Measurements from ENCODE around the gene ZNRF4. TPM values are rescaled to one million over a fixed set of nuclear protein-coding genes. Genes with fewer than 3 reads are reported as not detected.
"Not testable (repeated sequence)": the region's sequence is repeated elsewhere in the genome, so short reads cannot be mapped to it uniquely, and the experiment has no call there.

Gene ZNRF4
- total RNA-seq, 2 experiments from 2014 or later = not detected

DNA sequence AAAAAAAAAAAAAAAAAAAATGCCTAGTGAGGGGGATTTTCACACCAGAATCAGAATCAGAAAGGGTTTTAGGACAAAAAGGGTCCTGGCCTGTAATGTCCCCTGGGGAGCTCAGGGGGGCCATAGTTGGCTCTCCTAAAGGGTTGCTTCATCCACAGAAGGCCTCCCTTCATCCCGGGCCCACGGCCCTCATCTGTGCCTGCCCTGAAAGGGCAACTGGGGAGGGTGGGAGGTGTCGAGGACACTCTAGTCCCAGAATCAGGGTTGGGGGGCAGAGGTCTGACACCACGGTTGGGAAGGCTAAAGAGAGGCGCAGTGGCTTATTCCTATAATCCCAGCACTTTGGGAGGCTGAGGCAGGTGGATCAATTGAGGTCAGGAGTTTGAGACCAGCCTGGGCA, 22.5 kb upstream of the ZNRF4 start:
- Mint-ChIP-seq H3K27me3 (peaks cover 11% of the 10 kb centered on the region), H3K27ac (no peak overlapping the region), H3K4me3 (no peak overlapping the region), H3K4me1 (ENCODE audit: low read depth) (peaks cover 8% of the 10 kb centered on the region), H3K9me3 (no peaks in the 10 kb centered on the region), H3K36me3 (no peaks in the 10 kb centered on the region)
- POLR2A ChIA-PET = no interaction called here
- intact Hi-C loops (cut with micrococcal nuclease) = no loop called here
- CTCF ChIA-PET = no interaction called here
- DNase-seq = no peak

DNA sequence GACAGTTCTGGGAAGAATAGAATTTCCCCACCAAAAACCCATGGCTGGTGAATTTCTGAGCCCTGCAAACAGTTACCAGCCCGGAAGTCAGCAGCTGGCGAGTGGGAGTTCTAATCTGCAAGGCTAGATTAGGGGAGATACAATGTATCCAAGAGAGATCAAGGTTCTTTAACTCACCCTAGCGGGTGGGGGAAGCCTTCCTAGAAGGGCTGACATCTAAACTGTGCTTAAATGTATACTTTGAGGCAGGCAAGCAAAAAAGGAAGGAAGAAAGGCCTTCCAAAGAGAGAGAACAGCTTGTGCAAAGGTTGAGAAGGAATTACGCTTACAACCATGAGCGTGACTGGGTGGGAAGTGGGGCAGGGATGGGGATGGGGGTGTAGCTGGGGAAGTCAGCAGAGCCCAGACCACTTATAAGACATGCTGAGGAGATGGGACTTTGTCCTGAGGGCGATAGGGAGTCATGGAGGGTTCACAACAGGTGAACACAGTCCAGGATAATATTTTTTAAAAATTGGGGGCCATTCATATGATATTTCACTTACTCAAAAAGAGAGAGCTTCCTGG, 20.8 kb upstream of the ZNRF4 start:
- H3K36me3 Mint-ChIP-seq = no peaks in the 10 kb centered on the region
- intact Hi-C loops (cut with micrococcal nuclease) = no loop called here
- no peaks in the 10 kb centered on the region for H3K9me3 Mint-ChIP-seq
- POLR2A ChIA-PET = no interaction called here
- no peak overlapping the region for H3K27ac Mint-ChIP-seq
- H3K4me1 Mint-ChIP-seq (ENCODE audit: low read depth) = peaks cover 8% of the 10 kb centered on the region
- CTCF ChIA-PET = no interaction called here
- no peak overlapping the region for H3K4me3 Mint-ChIP-seq
- H3K27me3 Mint-ChIP-seq = peaks cover 15% of the 10 kb centered on the region
- no peak for DNase-seq

DNA sequence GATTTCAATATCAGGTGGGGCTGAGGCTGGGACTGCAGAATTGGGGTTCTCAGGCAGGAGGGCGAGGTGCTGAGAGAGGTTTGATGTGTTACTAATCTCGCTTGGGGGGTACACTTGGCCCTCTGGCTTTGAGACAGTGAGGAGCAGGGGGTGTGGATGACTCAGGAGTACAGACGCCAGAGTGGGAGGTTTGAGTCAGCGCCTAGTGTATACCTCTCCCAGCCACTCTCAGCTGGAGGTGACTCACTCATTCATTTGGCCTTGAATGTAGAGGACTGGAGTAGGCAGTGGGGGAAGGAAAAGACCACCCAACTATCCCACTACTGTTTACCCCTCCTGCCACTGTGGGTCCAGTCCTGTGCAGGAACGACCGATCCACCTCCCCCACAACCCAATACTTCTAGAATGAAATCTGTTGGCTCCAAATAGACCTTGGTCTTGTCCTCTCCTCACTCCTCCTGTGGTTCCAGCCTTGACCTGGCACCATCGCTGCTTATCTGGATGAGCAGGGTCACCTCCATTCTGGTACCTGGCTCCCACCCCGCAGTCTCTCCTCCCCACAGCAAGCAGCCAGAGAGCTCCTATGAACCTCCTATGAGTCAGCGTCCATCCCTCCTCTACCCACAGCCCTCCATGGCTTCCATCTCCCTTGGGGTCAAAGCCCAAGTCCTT, 20.1 kb upstream of the ZNRF4 start:
- H3K4me3 Mint-ChIP-seq = no peak overlapping the region
- H3K27ac Mint-ChIP-seq = no peak overlapping the region
- ChIA-PET POLR2A (no interaction called here), CTCF (no interaction called here)
- H3K27me3 Mint-ChIP-seq = peaks cover 15% of the 10 kb centered on the region
- peak; percentile 71 for DNase-seq
- peaks cover 8% of the 10 kb centered on the region for H3K4me1 Mint-ChIP-seq (ENCODE audit: low read depth)
- H3K36me3 Mint-ChIP-seq = no peaks in the 10 kb centered on the region
- intact Hi-C loops (cut with micrococcal nuclease) = no loop called here
- H3K9me3 Mint-ChIP-seq = no peaks in the 10 kb centered on the region

DNA sequence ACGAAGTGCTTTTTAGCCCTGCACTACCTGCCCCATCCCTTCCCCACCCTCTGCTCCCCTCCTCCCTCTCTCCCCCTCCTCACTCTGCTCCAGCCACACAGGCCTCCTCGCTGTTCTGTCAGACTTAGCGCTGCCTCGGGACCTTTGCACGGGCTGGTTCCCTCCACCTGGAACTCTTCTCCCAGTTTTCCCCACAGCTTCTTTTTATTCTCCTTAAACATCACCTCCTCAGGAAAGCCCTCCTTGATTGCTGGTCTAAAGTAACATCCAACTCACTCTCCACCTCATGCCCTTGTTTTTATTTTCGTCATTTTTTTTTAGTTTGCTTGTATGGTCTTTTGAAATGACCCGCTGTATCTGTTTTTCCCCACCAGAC, 19.6 kb upstream of the ZNRF4 start:
- Mint-ChIP-seq H3K4me1 (ENCODE audit: low read depth) (peaks cover 8% of the 10 kb centered on the region), H3K27ac (no peak overlapping the region), H3K9me3 (no peaks in the 10 kb centered on the region), H3K36me3 (no peaks in the 10 kb centered on the region), H3K27me3 (peaks cover 15% of the 10 kb centered on the region), H3K4me3 (no peak overlapping the region)
- ChIA-PET CTCF (no interaction called here), POLR2A (no interaction called here)
- DNase-seq = no peak
- intact Hi-C loops (cut with micrococcal nuclease) = no loop called here

DNA sequence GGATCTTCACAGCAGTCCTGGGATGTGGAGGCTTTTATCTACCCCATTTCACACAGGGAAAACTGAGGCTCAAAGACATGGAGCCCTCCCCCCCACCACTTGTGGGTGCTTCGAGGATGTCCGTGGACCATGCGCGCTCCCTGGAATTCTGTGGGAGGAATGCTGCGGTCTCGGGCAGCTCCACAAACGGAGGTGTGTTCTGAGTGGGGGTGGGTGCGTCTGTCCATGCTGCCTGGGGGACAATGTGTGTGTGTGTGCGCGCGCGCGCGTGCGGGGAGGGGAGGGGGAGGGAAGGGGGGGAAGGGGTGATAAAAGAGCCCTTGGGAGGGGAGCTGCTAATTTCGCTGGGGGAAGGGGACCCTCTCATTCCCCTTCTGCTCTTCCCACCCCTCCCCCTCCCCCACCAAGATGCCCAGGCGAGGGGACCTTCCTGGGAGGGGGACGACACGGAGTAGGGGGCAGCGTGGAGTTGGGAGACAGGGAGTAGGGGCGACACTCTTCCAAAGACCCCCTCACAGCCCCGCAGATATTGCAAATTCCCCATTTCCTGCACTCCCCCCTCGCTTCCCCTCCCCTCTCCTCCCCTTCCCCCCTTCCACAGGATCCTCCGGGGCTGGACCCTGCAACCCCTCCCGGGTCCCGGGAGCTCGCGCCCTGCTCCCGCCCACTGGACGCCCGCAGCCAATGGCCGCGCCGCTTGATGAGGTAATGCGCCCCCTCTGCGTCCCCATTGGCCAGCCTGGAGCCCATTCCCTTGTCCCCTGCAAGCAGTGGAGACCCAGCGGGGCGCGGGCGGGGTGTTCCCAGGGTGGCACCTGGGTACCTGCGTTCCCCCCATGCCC, 18.9 kb upstream of the ZNRF4 start:
- intact Hi-C loops (cut with micrococcal nuclease) = no loop called here
- ChIA-PET CTCF (no interaction called here), POLR2A (no interaction called here)
- H3K4me3 Mint-ChIP-seq = no peak overlapping the region
- H3K9me3 Mint-ChIP-seq = no peaks in the 10 kb centered on the region
- peaks cover 16% of the 10 kb centered on the region for H3K27me3 Mint-ChIP-seq
- no peak for DNase-seq
- peaks cover 8% of the 10 kb centered on the region for H3K4me1 Mint-ChIP-seq (ENCODE audit: low read depth)
- no peak overlapping the region for H3K27ac Mint-ChIP-seq
- no peaks in the 10 kb centered on the region for H3K36me3 Mint-ChIP-seq

DNA sequence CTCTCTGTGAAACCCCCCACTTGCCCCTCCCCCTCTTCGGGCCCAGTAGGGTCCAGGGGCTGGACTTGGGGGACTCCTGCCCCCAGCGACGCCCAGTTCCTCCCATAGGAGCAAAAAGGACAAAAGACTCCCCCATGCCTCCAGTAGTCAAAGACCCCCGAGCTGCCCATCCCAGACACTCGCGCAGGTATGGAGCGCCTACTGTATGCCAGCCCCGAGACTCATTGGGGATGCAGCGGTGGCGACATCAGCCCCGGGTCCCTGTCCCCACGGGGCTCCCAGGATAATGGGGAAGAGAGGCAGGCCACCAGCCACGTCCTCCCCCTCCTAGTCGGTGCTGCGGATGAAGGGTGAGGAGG, 18.3 kb upstream of the ZNRF4 start:
- Mint-ChIP-seq H3K27me3 (peaks cover 16% of the 10 kb centered on the region), H3K27ac (no peak overlapping the region), H3K4me1 (ENCODE audit: low read depth) (peaks cover 8% of the 10 kb centered on the region), H3K36me3 (no peaks in the 10 kb centered on the region), H3K4me3 (no peak overlapping the region), H3K9me3 (no peaks in the 10 kb centered on the region)
- ChIA-PET CTCF (no interaction called here), POLR2A (no interaction called here)
- intact Hi-C loops (cut with micrococcal nuclease) = no loop called here
- DNase-seq = no peak

DNA sequence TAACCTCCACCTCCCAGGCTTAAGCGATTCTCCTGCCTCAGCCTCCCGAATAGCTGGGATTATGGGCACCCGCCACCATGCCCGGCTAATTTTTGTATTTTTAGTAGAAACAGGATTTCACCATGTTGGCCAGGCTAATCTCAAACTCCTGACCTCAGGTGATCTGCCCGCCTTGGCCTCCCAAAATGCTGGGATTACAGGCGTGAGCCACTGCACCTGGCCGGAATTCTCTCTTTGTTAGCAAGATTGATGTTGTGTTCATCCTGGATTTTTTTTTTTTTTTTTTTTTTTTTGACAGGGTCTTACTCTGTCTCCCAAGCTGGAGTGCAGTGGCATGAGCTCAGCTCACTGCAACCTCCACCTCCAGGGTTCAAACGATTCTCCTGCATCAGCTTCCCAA, 16.5 kb upstream of the ZNRF4 start:
- H3K4me3 Mint-ChIP-seq; POLR2A ChIA-PET; H3K9me3 Mint-ChIP-seq; DNase-seq; intact Hi-C loops (cut with micrococcal nuclease); H3K36me3 Mint-ChIP-seq; H3K4me1 Mint-ChIP-seq (ENCODE audit: low read depth); CTCF ChIA-PET; H3K27ac Mint-ChIP-seq: not testable (repeated sequence)
- peaks cover 18% of the 10 kb centered on the region for H3K27me3 Mint-ChIP-seq

DNA sequence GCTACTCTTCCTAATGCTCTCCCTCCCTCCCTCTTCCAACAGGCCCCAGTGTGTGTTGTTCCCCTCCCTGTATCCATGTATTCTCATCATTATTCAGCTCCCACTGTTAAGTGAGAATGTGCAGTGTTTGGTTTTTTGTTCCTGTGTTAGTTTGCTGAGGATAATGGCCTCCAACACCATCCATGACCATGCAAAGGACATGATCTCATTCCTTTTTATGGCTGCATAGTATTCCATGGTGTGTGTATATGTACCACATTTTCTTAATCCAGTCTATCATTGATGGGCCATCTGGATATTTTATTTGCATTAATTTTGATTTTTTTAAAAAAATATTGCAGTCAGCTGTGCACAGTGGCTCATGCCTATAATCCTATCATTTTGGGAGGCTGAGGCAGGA, 15.8 kb upstream of the ZNRF4 start:
- Mint-ChIP-seq H3K27ac (no peak overlapping the region), H3K4me3 (no peak overlapping the region), H3K36me3 (no peaks in the 10 kb centered on the region), H3K4me1 (ENCODE audit: low read depth) (peaks cover 8% of the 10 kb centered on the region), H3K9me3 (no peaks in the 10 kb centered on the region), H3K27me3 (peaks cover 18% of the 10 kb centered on the region)
- POLR2A ChIA-PET = no interaction called here
- intact Hi-C loops (cut with micrococcal nuclease) = no loop called here
- no peak for DNase-seq
- CTCF ChIA-PET = no interaction called here

DNA sequence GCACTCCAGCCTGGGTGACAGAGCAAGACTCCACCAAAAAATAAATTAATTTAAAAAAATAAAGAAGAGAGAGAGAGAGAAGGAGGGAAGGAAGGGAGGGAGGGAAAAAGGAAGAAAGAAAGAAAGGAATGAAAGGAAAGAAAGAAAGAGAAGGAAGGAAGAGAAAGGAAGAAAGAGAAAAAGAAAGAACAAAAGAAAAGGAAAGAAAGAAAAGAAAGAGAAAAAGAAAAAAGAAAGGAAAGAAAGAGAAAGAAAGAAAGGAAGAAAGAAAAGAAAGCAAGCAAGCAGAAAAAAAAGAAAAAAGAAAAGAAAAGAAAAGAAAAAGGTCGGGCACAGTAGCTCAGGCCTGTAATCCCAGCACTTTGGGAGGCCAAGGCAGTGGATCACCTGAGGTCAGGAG, 14.9 kb upstream of the ZNRF4 start:
- CTCF ChIA-PET = interaction anchor here (0.6 kb wide), 1 partner anchor 426 kb away, joined by 4 read pairs; no protein-coding TSS in a partner anchor
- POLR2A ChIA-PET = no interaction called here
- DNase-seq = no peak
- Mint-ChIP-seq H3K27ac (no peak overlapping the region), H3K27me3 (peaks cover 14% of the 10 kb centered on the region), H3K36me3 (no peaks in the 10 kb centered on the region), H3K9me3 (no peaks in the 10 kb centered on the region), H3K4me3 (no peak overlapping the region), H3K4me1 (ENCODE audit: low read depth) (peaks cover 1% of the 10 kb centered on the region)
- intact Hi-C loops (cut with micrococcal nuclease) = no loop called here

DNA sequence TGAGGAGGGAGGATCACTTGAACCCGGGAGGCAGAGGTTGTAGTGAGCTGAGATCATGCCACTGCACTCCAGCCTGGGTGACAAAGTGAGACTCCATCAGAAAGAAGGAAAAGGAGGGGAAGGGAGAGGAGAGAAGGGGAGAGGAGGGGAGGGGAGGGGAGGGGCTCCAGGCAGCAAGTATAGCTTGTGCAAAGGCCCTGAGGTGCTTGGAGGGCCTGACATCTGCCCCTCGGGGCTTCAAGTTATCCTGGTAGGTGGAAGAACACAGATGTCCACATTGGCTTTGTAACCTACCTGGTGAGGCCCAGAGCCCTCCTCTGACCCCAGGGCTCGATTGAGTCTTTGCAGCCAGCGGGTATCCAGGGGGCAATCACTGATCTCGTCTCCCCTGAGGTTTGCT, 11.5 kb upstream of the ZNRF4 start:
- Mint-ChIP-seq H3K4me3 (no peak overlapping the region), H3K27ac (no peak overlapping the region), H3K36me3 (no peaks in the 10 kb centered on the region), H3K4me1 (ENCODE audit: low read depth) (no peaks in the 10 kb centered on the region), H3K27me3 (peaks cover 19% of the 10 kb centered on the region), H3K9me3 (no peaks in the 10 kb centered on the region)
- CTCF ChIA-PET = no interaction called here
- intact Hi-C loops (cut with micrococcal nuclease) = no loop called here
- no peak for DNase-seq
- POLR2A ChIA-PET = no interaction called here

DNA sequence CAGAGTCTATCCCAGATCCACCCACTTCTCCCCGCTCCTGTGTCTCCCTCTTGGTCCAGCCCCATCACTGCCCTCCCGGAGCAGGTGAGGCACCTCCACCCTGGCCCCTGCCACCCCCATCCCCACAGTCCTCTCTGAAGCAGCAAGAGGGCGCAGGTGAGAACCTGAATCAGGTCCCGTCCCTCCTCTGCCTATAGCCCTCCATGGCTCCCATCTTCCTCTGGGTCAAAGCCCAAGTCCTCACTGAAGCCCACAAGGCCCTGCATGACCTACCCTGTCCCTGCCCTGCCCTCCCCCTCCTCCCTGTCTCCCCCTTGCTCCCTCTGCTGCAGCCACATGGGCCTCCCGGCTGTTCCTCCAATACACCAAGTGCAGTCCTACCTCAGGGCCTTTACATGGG, 10.8 kb upstream of the ZNRF4 start:
- Mint-ChIP-seq H3K9me3 (no peaks in the 10 kb centered on the region), H3K4me1 (ENCODE audit: low read depth) (no peaks in the 10 kb centered on the region), H3K27me3 (peaks cover 16% of the 10 kb centered on the region), H3K36me3 (no peaks in the 10 kb centered on the region), H3K27ac (no peak overlapping the region), H3K4me3 (no peak overlapping the region)
- intact Hi-C loops (cut with micrococcal nuclease) = no loop called here
- ChIA-PET POLR2A (no interaction called here), CTCF (no interaction called here)
- DNase-seq = no peak

DNA sequence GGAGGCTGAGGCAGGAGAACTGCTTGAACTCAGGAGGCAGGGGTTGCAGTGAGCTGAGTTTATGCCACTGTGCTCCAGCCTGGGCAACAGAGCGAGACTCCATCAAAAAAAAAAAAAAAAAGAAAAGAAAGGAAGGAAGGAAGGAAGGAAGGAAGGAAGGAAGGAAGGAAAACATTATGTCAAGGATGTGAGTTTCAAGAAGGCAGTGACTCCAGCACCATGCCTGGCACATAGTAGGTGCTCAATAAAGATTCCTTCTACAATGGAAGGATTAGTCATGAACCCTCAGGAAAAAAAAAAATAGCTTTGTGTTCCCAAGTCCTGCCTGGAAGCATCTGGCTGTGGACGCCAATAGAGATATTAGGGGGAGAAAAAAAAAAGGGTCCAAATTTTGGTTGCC, 10.1 kb upstream of the ZNRF4 start:
- H3K9me3 Mint-ChIP-seq = no peaks in the 10 kb centered on the region
- POLR2A ChIA-PET = no interaction called here
- intact Hi-C loops (cut with micrococcal nuclease) = no loop called here
- CTCF ChIA-PET = no interaction called here
- no peak overlapping the region for H3K4me3 Mint-ChIP-seq
- DNase-seq = no peak
- H3K36me3 Mint-ChIP-seq = no peaks in the 10 kb centered on the region
- no peaks in the 10 kb centered on the region for H3K4me1 Mint-ChIP-seq (ENCODE audit: low read depth)
- no peak overlapping the region for H3K27ac Mint-ChIP-seq
- H3K27me3 Mint-ChIP-seq = peaks cover 17% of the 10 kb centered on the region

DNA sequence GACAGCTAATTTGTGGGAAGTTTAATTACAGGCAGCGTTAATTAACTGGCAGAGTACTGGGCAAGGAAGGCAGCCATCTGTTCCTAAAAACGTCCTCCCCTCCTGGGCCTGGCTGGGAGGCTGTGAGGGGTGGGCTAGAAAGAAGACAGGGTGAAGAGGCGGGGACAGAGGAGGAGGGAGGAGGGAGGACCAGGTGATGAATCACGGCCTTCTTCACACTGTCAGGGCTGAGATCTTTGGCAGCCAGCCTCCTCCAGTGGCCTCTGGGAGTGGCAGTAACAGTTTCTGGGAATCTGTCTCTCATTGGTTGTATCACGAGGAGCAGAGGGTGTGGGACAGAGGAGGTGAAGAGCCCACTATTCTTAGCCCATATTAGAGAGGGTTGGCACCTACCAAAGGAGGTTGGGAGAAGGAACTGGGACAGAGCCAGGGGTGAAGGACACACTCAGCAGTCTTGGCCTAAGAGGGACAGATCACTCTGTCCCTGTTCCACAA, 9.6 kb upstream of the ZNRF4 start:
- H3K9me3 Mint-ChIP-seq = no peaks in the 10 kb centered on the region
- POLR2A ChIA-PET = no interaction called here
- peaks cover 18% of the 10 kb centered on the region for H3K27me3 Mint-ChIP-seq
- intact Hi-C loops (cut with micrococcal nuclease) = no loop called here
- no peak for DNase-seq
- no peaks in the 10 kb centered on the region for H3K4me1 Mint-ChIP-seq (ENCODE audit: low read depth)
- H3K4me3 Mint-ChIP-seq = no peak overlapping the region
- H3K27ac Mint-ChIP-seq = no peak overlapping the region
- no peaks in the 10 kb centered on the region for H3K36me3 Mint-ChIP-seq
- CTCF ChIA-PET = no interaction called here

Measured in activated CD4-positive, alpha-beta memory T cell treated with anti-CD3 and anti-CD28 coated beads for 36 hours (primary cell).